Epidermal melanocyte (primary cell): ENCODE data around the gene PFN1.

ENCODE experiments used
- DNase-seq: peaks from one replicate; pipeline ENCODE4 v3.0.0; 2011; ENCODE audit warnings: low spot score; ENCODE audit not compliant: insufficient read length

The PFN1 gene

DNA sequence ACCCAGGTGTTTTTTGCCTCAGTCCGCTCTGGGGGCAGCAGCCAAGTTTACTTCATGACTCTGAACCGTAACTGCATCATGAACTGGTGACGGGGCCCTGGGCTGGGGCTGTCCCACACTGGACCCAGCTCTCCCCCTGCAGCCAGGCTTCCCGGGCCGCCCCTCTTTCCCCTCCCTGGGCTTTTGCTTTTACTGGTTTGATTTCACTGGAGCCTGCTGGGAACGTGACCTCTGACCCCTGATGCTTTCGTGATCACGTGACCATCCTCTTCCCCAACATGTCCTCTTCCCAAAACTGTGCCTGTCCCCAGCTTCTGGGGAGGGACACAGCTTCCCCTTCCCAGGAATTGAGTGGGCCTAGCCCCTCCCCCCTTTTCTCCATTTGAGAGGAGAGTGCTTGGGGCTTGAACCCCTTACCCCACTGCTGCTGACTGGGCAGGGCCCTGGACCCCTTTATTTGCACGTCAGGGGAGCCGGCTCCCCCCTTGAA, 51.1 kb downstream of the PFN1 start:
- peak; percentile 5 for DNase-seq

DNA sequence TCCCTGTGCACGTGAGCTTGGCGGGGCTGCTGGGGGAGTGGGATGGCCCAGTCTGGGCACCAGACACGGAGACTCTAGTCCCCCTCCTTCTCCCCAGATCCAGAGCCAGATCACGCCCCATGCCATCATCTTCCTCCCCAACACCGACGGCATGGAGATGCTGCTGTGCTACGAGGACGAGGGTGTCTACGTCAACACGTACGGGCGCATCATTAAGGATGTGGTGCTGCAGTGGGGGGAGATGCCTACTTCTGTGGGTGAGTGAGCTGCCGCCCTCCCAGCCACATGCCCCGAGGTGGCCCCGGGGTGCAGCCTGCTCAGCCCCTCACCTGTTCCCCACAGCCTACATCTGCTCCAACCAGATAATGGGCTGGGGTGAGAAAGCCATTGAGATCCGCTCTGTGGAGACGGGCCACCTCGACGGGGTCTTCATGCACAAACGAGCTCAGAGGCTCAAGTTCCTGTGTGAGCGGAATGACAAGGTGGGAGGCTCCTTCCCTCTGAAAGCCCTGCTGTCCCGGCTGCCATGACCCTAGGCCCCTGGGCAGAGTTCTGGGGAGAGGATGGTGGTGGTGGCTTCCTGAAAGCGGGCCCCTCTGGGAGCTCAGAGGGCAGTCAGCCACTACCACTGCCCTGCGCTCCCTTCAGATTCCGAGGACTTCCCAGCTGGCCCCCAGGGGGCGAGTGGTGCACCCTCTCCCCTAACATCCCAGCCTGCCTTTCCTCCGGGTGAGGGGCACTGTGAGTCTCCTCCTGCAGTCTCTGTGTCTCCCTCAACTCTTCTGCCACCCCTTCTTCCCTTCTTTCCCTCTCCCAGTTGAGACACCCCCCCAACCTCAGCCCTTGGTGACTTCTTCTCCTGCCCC, 51.8 kb downstream of the PFN1 start:
- DNase-seq = peak; percentile 4

DNA sequence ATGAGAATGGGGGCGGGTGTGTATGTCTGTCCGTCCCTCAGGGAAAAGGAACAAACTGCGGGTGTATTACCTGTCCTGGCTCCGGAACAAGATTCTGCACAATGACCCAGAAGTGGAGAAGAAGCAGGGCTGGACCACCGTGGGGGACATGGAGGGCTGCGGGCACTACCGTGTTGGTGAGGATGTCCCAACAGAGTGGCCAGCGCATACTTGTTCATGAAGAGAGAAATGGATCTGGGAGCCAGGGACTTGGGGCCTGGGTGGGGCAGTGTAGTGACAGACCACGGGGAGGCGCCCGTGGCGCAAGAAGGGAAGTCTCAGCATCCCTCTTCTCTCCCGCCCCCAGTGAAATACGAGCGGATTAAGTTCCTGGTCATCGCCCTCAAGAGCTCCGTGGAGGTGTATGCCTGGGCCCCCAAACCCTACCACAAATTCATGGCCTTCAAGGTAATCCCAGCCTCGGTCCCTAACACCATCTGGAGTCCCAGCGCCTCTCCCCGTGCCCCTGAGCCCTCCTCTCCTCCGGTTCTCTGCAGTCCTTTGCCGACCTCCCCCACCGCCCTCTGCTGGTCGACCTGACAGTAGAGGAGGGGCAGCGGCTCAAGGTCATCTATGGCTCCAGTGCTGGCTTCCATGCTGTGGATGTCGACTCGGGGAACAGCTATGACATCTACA, 52.5 kb downstream of the PFN1 start:
- DNase-seq = peak; percentile 4
